ENCODE measurements around the gene PDCD11.
A peak's percentile ranks its signal among the peaks of the same experiment; 100 is the strongest.
"Not testable (repeated sequence)": the region's sequence is repeated elsewhere in the genome, so short reads cannot be mapped to it uniquely, and the experiment has no call there.

Gene PDCD11

DNA sequence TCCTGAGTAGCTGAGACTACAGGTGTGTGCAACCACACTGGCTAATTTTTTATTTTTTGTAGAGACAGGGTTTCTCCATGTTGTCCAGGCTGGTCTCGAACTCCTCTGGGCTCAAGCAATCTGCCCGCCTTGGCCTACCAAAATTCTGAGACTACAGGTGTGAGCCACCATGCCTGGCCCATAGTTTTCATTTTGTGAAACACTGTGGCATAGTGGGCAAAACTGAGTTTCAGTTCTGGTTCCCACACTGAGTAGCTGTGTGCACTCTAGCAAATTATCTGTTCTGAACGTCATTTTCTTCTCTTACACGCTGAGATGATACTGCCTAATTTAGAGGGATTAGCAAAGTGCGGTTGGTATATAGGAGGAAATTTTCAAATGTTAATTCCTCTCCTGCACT lies 13.7 kb upstream of the PDCD11 start:
- no peak overlapping the region for H3K27ac Mint-ChIP-seq
- DNase-seq = no peak
- H3K4me1 Mint-ChIP-seq (ENCODE audit: low read depth) = no peaks in the 10 kb centered on the region
- no peaks in the 10 kb centered on the region for H3K27me3 Mint-ChIP-seq
- H3K36me3 Mint-ChIP-seq (ENCODE audit: low read depth) = peaks cover 80% of the 10 kb centered on the region
- H3K9me3 Mint-ChIP-seq = no peaks in the 10 kb centered on the region
- no peak overlapping the region for H3K4me3 Mint-ChIP-seq

DNA sequence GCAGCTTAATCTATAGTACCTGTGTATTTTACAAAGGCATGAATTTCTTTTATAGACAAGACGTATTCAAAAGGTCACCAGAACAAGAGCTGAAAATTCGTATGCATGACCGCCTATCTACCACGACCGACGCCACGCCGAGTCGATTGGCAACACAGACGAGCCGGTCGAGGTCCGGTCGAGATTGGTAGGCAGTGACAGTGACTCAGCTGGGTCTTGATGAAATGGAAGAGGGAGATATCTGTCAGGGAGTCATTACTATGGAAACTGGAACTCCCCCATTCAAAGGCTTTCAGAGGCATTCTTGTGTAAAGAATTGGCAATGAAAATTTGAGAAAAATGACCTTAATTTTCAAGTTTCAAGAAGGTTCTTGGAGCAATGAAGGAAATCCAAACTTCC lies 2.2 kb upstream of the PDCD11 start:
- H3K4me1 Mint-ChIP-seq (ENCODE audit: low read depth) = peaks cover 52% of the 10 kb centered on the region
- H3K4me3 Mint-ChIP-seq = peak overlapping the region; percentile 68
- peaks cover 97% of the 10 kb centered on the region for H3K36me3 Mint-ChIP-seq (ENCODE audit: low read depth)
- H3K27me3 Mint-ChIP-seq = no peaks in the 10 kb centered on the region
- H3K27ac Mint-ChIP-seq = peak overlapping the region; percentile 76
- no peak for DNase-seq
- no peaks in the 10 kb centered on the region for H3K9me3 Mint-ChIP-seq

DNA sequence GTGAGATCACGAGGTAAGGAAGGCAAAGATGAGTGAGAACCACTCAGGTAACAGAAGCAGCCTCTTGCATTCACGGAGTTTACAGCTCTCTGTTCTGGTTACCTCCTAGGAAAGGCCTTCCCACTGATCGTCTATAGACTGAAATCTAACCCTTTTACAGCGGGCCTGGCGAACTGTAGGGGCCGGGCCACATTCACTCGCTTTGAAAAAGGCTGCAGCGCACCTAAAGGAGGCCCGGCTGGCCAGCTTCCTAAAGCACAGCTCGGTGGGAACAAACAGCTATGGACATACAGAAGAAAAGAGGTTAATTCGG lies 716 bp upstream of the PDCD11 start:
- Mint-ChIP-seq H3K27me3 (no peaks in the 10 kb centered on the region), H3K27ac (peak overlapping the region; percentile 96), H3K4me1 (ENCODE audit: low read depth) (peaks cover 63% of the 10 kb centered on the region), H3K9me3 (no peaks in the 10 kb centered on the region), H3K36me3 (ENCODE audit: low read depth) (peaks cover 97% of the 10 kb centered on the region), H3K4me3 (peak overlapping the region; percentile 99)
- no peak for DNase-seq

DNA sequence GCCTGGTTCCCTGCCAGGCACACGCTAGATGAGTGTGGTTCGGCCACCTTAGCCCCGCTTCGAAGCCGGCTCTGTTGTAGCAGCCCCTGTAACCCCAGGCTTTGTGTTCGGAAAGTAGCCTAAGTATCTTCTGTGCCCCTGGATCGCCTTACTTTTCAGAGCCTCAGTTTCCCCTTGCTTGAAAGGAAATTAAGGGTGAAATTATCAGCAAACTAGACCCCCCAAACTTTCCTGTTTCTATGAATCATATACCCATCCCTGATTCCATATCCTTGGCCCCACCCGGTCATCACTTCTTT lies 312 bp downstream of the PDCD11 start:
- DNase-seq = no peak
- no peaks in the 10 kb centered on the region for H3K9me3 Mint-ChIP-seq
- H3K27me3 Mint-ChIP-seq = no peaks in the 10 kb centered on the region
- peak overlapping the region; percentile 96 for H3K27ac Mint-ChIP-seq
- peaks cover 96% of the 10 kb centered on the region for H3K36me3 Mint-ChIP-seq (ENCODE audit: low read depth)
- H3K4me3 Mint-ChIP-seq = peak overlapping the region; percentile 99
- peaks cover 63% of the 10 kb centered on the region for H3K4me1 Mint-ChIP-seq (ENCODE audit: low read depth)

DNA sequence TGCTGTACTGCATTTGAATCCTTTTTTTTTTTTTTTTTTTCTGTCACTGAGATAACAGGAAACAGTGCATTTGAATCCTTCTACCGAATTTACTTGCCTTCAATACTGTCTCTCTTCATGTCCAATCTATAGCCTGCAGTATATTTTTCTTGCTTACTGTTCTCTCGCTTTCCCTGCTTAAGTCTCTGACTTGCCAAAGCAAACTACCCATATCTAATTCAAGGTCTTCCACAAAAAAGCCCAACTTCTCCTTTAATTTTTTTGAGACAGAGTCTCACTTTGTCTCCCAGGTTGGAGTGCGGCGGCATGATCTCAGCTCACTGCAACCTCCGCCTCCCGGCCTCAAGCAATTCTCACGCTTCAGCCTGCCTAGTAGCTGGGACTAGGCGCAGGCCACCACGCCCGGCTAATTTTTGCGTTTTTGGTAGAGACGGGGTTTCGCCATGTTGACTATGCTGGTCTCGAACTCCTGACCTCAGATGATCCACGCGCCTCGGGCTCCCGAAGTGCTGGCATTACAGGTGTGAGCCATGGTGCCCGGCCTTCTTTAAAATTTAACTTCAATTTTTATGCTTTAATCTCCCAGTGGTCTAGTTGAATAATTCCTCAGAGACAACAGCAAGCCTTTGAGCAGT lies 882 bp downstream of the PDCD11 start:
- Mint-ChIP-seq H3K4me3 (peak overlapping the region; percentile 99), H3K27ac (peak overlapping the region; percentile 96), H3K36me3 (ENCODE audit: low read depth) (peaks cover 95% of the 10 kb centered on the region), H3K27me3 (no peaks in the 10 kb centered on the region), H3K4me1 (ENCODE audit: low read depth) (peaks cover 63% of the 10 kb centered on the region), H3K9me3 (no peaks in the 10 kb centered on the region)
- DNase-seq = no peak

DNA sequence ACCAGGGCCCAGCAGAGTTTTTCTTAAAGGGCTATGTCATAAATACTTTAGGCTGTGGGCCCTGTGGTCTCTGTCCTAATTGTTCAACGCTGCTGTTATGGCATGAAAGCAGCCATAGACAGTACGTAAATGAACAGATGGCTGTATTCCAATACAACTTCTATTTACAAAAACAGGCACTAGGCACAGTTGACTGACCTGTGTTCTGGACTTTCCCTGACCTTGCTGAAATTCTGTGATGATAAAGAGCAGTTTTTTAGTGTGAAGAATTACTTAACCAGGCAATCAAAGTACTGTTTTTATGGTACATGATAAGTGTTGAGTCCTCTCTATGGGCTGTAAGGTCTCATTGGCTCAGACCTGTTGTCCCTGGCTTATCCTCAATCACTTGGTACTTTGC lies 17.1 kb downstream of the PDCD11 start:
- no peaks in the 10 kb centered on the region for H3K27me3 Mint-ChIP-seq
- H3K4me1 Mint-ChIP-seq (ENCODE audit: low read depth) = no peaks in the 10 kb centered on the region
- no peak for DNase-seq
- no peak overlapping the region for H3K27ac Mint-ChIP-seq
- H3K9me3 Mint-ChIP-seq = no peaks in the 10 kb centered on the region
- H3K4me3 Mint-ChIP-seq = no peak overlapping the region
- H3K36me3 Mint-ChIP-seq (ENCODE audit: low read depth) = peaks cover 95% of the 10 kb centered on the region

DNA sequence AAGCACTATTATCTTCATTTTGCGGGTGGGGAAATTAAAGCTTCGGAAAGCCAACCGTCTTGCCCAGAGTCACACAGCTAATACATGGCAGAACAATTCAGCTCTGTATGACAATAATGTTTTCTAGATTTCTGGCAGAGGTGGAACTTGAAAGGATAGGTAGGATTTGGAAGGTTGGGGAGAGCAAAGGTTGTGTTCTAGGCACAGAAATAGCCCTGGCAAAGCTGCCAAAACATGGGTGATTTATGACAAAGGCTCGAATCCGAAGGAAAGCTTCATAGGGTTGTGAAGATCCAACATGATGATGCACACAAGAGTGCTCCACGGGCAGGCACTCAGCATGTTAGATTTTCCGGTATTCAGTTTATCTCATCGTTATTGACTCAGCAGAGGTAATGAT lies 19.2 kb downstream of the PDCD11 start:
- Mint-ChIP-seq H3K36me3 (ENCODE audit: low read depth) (peaks cover 95% of the 10 kb centered on the region), H3K27ac (no peak overlapping the region), H3K9me3 (no peaks in the 10 kb centered on the region), H3K4me1 (ENCODE audit: low read depth) (no peaks in the 10 kb centered on the region), H3K4me3 (no peak overlapping the region), H3K27me3 (no peaks in the 10 kb centered on the region)
- DNase-seq = no peak

DNA sequence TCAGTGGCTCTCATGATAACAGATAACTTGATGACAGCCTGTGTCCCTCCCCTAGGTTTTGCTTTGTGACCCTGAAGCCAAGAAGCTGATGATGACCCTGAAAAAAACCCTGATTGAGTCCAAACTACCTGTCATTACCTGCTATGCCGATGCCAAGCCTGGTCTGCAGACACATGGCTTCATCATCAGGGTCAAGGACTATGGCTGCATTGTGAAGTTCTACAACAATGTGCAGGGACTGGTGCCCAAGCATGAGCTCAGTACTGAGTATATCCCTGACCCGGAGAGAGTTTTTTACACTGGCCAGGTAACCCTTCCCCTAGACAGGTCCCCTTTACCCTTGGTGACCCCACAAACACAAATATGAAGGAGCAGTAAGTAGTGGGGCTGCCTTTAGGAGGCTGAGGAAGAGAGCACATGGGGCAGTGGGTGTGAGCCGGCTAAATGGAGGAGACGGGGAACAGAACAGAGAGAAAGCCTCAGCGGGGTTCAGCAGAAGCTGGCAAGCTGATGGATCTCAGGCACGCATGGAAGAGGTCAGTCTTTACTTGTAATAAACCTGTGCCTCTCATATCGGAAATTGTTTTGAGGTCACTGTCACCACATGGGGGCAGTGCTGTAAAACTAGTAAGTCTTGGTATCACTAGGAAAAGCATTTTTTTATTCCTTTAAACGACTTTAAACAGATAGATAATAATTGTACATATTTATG lies 20.2 kb downstream of the PDCD11 start:
- no peak overlapping the region for H3K4me3 Mint-ChIP-seq
- H3K9me3 Mint-ChIP-seq = no peaks in the 10 kb centered on the region
- H3K27me3 Mint-ChIP-seq = no peaks in the 10 kb centered on the region
- no peaks in the 10 kb centered on the region for H3K4me1 Mint-ChIP-seq (ENCODE audit: low read depth)
- DNase-seq = no peak
- no peak overlapping the region for H3K27ac Mint-ChIP-seq
- H3K36me3 Mint-ChIP-seq (ENCODE audit: low read depth) = peaks cover 98% of the 10 kb centered on the region

DNA sequence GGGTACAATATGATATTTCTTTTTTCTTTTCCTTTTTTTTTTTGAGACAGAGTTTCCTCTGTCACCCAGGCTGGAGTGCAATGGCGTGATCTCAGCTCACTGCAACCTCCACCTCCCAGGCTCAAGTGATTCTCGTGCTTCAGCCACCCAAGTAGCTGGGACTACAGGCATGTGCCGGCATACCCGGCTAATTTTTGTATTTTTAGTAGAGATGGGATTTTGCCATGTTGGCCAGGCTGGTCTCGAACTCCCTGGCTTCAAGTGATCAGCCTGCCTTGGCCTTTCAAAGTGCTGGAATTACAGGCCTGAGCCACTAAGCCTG lies 20.7 kb downstream of the PDCD11 start:
- DNase-seq; H3K4me1 Mint-ChIP-seq (ENCODE audit: low read depth); H3K27me3 Mint-ChIP-seq; H3K9me3 Mint-ChIP-seq; H3K27ac Mint-ChIP-seq; H3K4me3 Mint-ChIP-seq: not testable (repeated sequence)
- peaks cover 96% of the 10 kb centered on the region for H3K36me3 Mint-ChIP-seq (ENCODE audit: low read depth)

DNA sequence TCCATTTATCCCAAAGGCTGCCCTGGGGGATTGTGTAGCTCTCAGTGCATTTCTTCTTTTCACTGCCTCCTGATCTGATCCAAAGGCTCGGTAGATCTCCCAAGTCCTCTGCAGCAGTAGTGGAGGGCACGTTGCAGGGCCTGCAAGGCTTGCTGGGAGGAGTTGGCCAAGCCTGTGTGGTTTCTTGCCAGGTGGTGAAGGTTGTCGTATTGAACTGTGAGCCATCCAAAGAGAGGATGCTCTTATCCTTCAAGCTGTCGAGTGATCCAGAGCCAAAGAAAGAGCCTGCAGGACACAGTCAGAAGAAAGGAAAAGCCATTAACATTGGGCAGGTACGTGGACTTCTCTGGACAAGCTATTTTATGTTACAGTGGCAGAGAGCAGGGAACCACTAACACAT lies 21.2 kb downstream of the PDCD11 start:
- Mint-ChIP-seq H3K27ac (no peak overlapping the region), H3K27me3 (no peaks in the 10 kb centered on the region), H3K4me3 (no peak overlapping the region), H3K36me3 (ENCODE audit: low read depth) (peaks cover 96% of the 10 kb centered on the region), H3K9me3 (no peaks in the 10 kb centered on the region), H3K4me1 (ENCODE audit: low read depth) (no peaks in the 10 kb centered on the region)
- no peak for DNase-seq

DNA sequence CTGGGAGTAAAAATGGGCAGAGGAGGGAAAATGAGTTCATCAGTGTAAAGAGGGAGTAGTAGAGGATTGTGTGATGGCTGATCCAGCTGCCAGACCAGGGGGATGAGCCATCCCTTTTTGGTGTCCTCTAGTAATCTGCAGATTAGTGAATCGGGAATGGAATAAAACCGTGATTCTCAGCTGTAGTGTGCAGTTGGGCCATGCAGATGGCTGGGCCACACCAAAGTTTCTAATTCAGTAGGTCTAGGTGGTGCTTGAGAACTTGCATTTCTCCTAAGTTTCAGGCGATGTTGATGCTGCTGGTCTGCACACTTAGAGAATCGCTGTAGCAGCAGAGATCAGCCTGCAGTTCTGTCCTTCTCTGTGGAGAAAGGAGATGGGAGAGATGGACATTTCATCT lies 22.7 kb downstream of the PDCD11 start:
- no peak overlapping the region for H3K27ac Mint-ChIP-seq
- H3K9me3 Mint-ChIP-seq = no peaks in the 10 kb centered on the region
- no peaks in the 10 kb centered on the region for H3K27me3 Mint-ChIP-seq
- no peak for DNase-seq
- no peak overlapping the region for H3K4me3 Mint-ChIP-seq
- peaks cover 96% of the 10 kb centered on the region for H3K36me3 Mint-ChIP-seq (ENCODE audit: low read depth)
- H3K4me1 Mint-ChIP-seq (ENCODE audit: low read depth) = no peaks in the 10 kb centered on the region

DNA sequence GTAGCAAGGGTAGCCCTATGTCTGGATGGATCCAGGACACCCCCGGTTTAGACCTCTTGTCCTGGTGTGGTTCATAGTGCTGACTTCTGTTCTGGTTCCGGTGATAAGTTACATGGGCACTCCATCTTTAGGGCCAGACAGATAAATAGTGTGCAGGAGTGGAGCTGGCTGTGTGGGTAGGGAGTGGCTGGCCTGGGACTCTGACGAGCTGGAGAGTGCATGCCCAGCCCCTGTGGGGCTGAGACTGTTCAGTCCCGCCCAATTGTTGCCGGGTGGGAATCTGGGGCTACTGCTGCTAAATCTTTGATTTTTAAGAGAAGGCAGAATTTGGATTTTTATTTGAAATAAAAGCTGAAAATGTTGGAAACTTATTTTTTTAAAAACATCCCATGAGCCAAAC lies 27.3 kb downstream of the PDCD11 start:
- Mint-ChIP-seq H3K36me3 (ENCODE audit: low read depth) (peaks cover 95% of the 10 kb centered on the region), H3K9me3 (no peaks in the 10 kb centered on the region), H3K4me1 (ENCODE audit: low read depth) (peaks cover 22% of the 10 kb centered on the region), H3K27ac (no peak overlapping the region), H3K4me3 (no peak overlapping the region), H3K27me3 (no peaks in the 10 kb centered on the region)
- no peak for DNase-seq

DNA sequence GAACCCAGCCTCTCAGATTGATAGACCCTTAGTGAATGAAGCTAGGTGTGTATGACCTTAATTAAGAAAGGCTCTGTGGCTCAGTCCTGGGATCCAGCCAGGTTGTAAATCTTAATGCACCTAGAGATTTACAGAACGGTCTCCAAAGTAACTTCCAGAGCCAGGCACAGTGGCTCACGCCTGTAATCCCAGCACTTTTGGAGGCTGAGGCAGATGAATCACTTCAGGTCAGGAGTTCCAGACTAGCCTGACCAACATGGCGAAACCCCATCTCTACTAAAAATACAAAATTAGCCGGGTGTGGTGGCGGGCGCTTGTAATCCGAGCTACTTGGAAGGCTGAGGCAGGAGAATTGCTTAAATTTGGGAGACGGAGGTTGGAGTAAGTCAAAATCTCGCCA lies 31.4 kb downstream of the PDCD11 start:
- peak overlapping the region; percentile 32 for H3K27ac Mint-ChIP-seq
- H3K36me3 Mint-ChIP-seq (ENCODE audit: low read depth) = peaks cover 98% of the 10 kb centered on the region
- peaks cover 41% of the 10 kb centered on the region for H3K4me1 Mint-ChIP-seq (ENCODE audit: low read depth)
- no peaks in the 10 kb centered on the region for H3K27me3 Mint-ChIP-seq
- no peaks in the 10 kb centered on the region for H3K9me3 Mint-ChIP-seq
- no peak overlapping the region for H3K4me3 Mint-ChIP-seq
- no peak for DNase-seq

DNA sequence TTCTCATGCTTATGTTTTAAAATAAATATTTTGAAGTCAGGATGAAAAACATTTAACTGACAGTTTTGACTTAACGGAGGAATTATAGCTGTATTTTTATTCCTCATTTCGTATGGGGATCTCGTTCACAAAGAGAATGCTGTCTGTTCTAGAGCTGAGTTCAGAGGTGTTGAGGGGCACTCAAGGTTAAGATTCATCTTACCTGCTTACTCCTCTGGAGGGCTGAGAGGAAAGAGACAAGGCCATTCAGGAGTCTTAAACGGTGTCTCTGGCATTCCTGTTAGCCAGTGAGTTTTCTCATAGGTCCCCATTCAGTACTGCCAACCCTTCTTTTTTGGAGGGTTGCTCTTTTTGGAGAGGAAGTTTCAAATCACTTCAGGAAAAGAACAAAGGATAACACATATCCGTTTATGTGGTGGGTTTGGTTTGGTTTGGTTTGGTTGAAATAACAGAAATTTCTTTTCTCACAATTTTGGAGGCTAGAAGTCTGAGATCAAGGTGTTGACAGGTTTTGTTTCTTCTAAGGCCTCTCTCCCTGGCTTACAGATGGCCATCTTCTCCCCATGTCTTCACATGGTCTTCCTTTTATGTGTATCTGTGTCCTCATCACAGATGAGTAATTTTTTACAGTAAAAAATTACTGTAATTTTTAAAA lies 32.7 kb downstream of the PDCD11 start:
- H3K36me3 Mint-ChIP-seq (ENCODE audit: low read depth) = peaks cover 98% of the 10 kb centered on the region
- H3K27ac Mint-ChIP-seq = peak overlapping the region; percentile 58
- H3K9me3 Mint-ChIP-seq = no peaks in the 10 kb centered on the region
- peaks cover 41% of the 10 kb centered on the region for H3K4me1 Mint-ChIP-seq (ENCODE audit: low read depth)
- no peaks in the 10 kb centered on the region for H3K27me3 Mint-ChIP-seq
- DNase-seq = no peak
- no peak overlapping the region for H3K4me3 Mint-ChIP-seq

DNA sequence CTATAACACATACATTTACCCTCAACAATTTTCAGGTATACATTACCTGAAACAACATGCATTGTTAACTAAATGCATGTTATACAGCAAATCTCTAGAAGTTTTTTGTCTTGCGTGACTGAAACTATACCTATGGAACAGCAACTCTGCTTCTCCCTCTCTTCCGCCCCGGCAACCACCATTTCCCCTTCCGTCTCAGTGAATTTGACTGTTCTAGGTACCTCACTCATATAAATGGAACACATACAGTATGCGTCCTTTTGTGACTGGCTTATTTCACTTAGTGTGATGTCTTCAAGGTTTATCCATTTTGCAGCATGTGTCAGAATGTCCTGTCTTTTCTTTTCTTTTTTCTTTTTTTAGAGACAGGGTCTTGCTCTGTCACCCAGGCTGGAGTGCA lies 33.2 kb downstream of the PDCD11 start:
- Mint-ChIP-seq H3K27ac (peak overlapping the region; percentile 58), H3K36me3 (ENCODE audit: low read depth) (peaks cover 98% of the 10 kb centered on the region), H3K4me1 (ENCODE audit: low read depth) (peaks cover 41% of the 10 kb centered on the region), H3K9me3 (no peaks in the 10 kb centered on the region), H3K27me3 (no peaks in the 10 kb centered on the region), H3K4me3 (no peak overlapping the region)
- DNase-seq = no peak
